OCI-LY1 (cell line): ENCODE results near the gene MBOAT2.

ENCODE experiments used
- H2AFZ ChIP-seq: fragments of 200-600 bp; sonication (generic), shearing (Covaris generic); 2 replicates; pipeline ENCODE4 v1.6.0; 2014; ENCODE audit warnings: antibody characterized with exemption, mild to moderate bottlenecking, low read length
- H3F3A ChIP-seq: fragments of 200-600 bp; sonication (generic), shearing (Covaris generic); 2 replicates; pipeline ENCODE4 v1.6.0; 2014; ENCODE audit warnings: mild to moderate bottlenecking, antibody characterized with exemption, low read length, moderate library complexity; ENCODE audit not compliant: insufficient read depth
- H3K27ac ChIP-seq: fragments of 200-600 bp; sonication (generic); 2 replicates; pipeline ENCODE4 v1.5.1; 2014; ENCODE audit warnings: low read length, mixed run types, mild to moderate bottlenecking, low read depth; ENCODE audit not compliant: poor library complexity, severe bottlenecking
- H3K27me3 ChIP-seq: fragments of 200-600 bp; sonication (generic); 2 replicates; pipeline ENCODE4 v1.6.0; 2014; ENCODE audit warnings: antibody characterized with exemption, mild to moderate bottlenecking, low read length, moderate library complexity; ENCODE audit not compliant: insufficient read depth
- H3K36me3 ChIP-seq: fragments of 200-600 bp; sonication (generic); 2 replicates; pipeline ENCODE4 v1.6.1; 2014; ENCODE audit warnings: mild to moderate bottlenecking, antibody characterized with exemption, low read length, moderate library complexity, mixed read lengths; ENCODE audit not compliant: insufficient read depth
- H3K4me1 ChIP-seq: fragments of 200-600 bp; sonication (generic); 2 replicates; pipeline ENCODE4 v1.5.1; 2014; ENCODE audit warnings: mild to moderate bottlenecking, low read length, moderate library complexity; ENCODE audit not compliant: insufficient read depth, severe bottlenecking
- H3K4me2 ChIP-seq: fragments of 200-600 bp; sonication (generic), shearing (Covaris generic); 2 replicates; pipeline ENCODE4 v1.6.1; 2014; ENCODE audit warnings: low read length
- H3K4me3 ChIP-seq: fragments of 200-600 bp; sonication (generic); 2 replicates; pipeline ENCODE4 v1.5.1; 2014; ENCODE audit warnings: low read length, low read depth, mild to moderate bottlenecking, mixed read lengths; ENCODE audit not compliant: poor library complexity, severe bottlenecking
- H3K79me2 ChIP-seq: fragments of 200-600 bp; shearing (Covaris generic); 2 replicates; pipeline ENCODE4 v1.6.1; 2016; ENCODE audit warnings: mixed run types, low read length, mixed read lengths; ENCODE audit not compliant: insufficient read depth
- H3K9ac ChIP-seq: fragments of 200-600 bp; sonication (generic), shearing (Covaris generic); 2 replicates; pipeline ENCODE4 v1.6.1; 2014; ENCODE audit warnings: mild to moderate bottlenecking, low read length, mixed read lengths
- H3K9me2 ChIP-seq: fragments of 200-600 bp; sonication (generic), shearing (Covaris generic); 2 replicates; pipeline ENCODE4 v1.6.1; 2014; ENCODE audit warnings: low read depth, mild to moderate bottlenecking, low read length, mixed read lengths
- H3K9me3 ChIP-seq: fragments of 200-600 bp; shearing (Covaris generic); 2 replicates; pipeline ENCODE4 v1.6.1; 2014; ENCODE audit warnings: low read length, mixed read lengths
- H4K20me1 ChIP-seq: fragments of 200-600 bp; sonication (generic), shearing (Covaris generic); 2 replicates; pipeline ENCODE4 v1.6.0; 2016; ENCODE audit warnings: mild to moderate bottlenecking, low read length; ENCODE audit not compliant: insufficient read depth
- EZH2 ChIP-seq: fragments of 200-600 bp; sonication (generic), shearing (Covaris generic); IDR thresholded peaks from 2 replicates; pipeline ENCODE4 v1.8.0; 2017; ENCODE audit warnings: borderline replicate concordance, mixed run types, mild to moderate bottlenecking, antibody characterized with exemption, low read length, moderate library complexity, mixed read lengths
- TF ChIP-seq, protein P1 (sequence below): fragments of 200-600 bp; sonication (generic), shearing (Covaris generic); IDR thresholded peaks from 2 replicates; pipeline ENCODE4 v1.5.1; 2017; ENCODE audit warnings: mild to moderate bottlenecking, antibody characterized with exemption, low read length, moderate library complexity, mixed read lengths

The MBOAT2 gene

DNA sequence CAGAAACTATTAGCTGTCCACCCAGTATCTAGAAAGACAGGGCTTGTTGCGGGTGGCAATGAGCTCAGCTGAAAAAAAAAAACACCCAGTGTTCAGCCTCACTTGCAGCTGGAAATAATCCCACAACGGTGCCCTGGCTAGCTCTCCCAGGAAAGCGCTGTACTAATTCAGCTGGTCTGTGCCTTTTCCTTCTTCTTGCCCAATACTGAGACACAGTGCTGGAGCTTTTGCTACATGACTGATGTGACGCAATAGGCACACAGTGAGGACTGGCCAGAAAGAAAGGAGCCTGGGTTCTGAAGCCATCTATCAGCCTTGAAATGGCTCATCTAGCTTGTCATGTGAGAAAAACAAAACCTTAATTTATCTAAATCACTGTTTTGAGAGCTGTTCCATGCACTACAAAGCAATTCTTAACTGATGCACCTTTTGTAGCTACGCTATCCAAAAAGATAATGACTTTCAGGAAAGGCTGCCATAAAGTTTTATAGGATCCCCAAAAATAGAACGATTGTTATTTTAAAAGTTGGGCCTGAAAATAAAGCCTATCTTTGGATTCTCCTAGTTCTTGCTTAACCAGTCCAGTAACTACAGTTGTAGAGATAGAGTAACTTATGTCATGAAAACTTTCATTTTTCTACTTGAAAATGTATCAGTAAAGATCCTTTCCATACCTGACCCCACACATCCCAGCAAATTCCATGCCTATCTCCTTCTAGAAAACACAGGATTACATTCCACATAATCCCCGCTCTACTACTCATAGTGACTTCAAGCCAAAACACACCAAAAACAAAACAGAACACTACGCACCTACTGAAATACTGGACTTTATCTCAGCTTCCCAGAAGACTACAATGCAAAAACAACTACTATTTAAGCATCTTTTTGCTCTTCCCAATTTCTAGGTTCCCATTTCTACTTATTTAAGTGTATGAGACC is 181.9 kb downstream of the MBOAT2 start:
- H4K20me1 ChIP-seq = no peaks in the 10 kb centered on the region
- no peak overlapping the region for H2AFZ ChIP-seq
- H3K27me3 ChIP-seq = no peaks in the 10 kb centered on the region
- no peaks in the 10 kb centered on the region for H3K9me3 ChIP-seq
- no peak overlapping the region for H3K9ac ChIP-seq
- no peak overlapping the region for H3K4me3 ChIP-seq
- H3K36me3 ChIP-seq = peaks cover 42% of the 10 kb centered on the region
- H3K4me2 ChIP-seq = no peak overlapping the region
- H3K4me1 ChIP-seq = no peaks in the 10 kb centered on the region
- no peaks in the 10 kb centered on the region for H3K79me2 ChIP-seq
- H3F3A ChIP-seq = no peaks in the 10 kb centered on the region
- no peak overlapping the region for H3K27ac ChIP-seq
- no peak for TF ChIP-seq EZH2
- TF ChIP-seq, protein P1, sequence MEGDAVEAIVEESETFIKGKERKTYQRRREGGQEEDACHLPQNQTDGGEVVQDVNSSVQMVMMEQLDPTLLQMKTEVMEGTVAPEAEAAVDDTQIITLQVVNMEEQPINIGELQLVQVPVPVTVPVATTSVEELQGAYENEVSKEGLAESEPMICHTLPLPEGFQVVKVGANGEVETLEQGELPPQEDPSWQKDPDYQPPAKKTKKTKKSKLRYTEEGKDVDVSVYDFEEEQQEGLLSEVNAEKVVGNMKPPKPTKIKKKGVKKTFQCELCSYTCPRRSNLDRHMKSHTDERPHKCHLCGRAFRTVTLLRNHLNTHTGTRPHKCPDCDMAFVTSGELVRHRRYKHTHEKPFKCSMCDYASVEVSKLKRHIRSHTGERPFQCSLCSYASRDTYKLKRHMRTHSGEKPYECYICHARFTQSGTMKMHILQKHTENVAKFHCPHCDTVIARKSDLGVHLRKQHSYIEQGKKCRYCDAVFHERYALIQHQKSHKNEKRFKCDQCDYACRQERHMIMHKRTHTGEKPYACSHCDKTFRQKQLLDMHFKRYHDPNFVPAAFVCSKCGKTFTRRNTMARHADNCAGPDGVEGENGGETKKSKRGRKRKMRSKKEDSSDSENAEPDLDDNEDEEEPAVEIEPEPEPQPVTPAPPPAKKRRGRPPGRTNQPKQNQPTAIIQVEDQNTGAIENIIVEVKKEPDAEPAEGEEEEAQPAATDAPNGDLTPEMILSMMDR = no peak
- H3K9me2 ChIP-seq = no peaks in the 10 kb centered on the region

DNA sequence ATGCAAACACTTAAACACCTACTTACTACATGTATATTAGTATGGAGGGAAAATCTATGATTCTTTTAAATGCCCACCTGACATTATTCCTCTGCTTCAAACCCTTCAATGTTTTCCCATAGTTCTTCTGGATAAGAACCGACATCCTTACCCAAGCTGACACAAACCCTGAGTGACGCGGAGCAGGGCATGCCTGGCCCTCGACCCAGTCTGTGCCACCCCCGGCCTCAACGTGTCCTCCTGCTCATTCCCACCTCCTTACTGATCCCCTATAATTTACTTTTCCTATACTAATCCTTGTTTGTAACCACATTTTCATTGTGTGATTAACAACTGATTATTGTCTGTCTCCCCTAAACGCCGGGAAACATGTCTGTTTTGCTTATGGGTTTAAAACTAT is 183.5 kb downstream of the MBOAT2 start:
- H3K36me3 ChIP-seq = peaks cover 41% of the 10 kb centered on the region
- H3K79me2 ChIP-seq = no peaks in the 10 kb centered on the region
- no peak overlapping the region for H3K27ac ChIP-seq
- no peaks in the 10 kb centered on the region for H3K4me1 ChIP-seq
- no peaks in the 10 kb centered on the region for H3K27me3 ChIP-seq
- no peaks in the 10 kb centered on the region for H3K9me3 ChIP-seq
- no peak overlapping the region for H3K4me3 ChIP-seq
- H4K20me1 ChIP-seq = no peaks in the 10 kb centered on the region
- no peaks in the 10 kb centered on the region for H3F3A ChIP-seq
- no peak overlapping the region for H2AFZ ChIP-seq
- H3K4me2 ChIP-seq = no peak overlapping the region
- no peak overlapping the region for H3K9ac ChIP-seq
- no peak for TF ChIP-seq EZH2
- TF ChIP-seq, protein P1 = no peak
- H3K9me2 ChIP-seq = no peaks in the 10 kb centered on the region

DNA sequence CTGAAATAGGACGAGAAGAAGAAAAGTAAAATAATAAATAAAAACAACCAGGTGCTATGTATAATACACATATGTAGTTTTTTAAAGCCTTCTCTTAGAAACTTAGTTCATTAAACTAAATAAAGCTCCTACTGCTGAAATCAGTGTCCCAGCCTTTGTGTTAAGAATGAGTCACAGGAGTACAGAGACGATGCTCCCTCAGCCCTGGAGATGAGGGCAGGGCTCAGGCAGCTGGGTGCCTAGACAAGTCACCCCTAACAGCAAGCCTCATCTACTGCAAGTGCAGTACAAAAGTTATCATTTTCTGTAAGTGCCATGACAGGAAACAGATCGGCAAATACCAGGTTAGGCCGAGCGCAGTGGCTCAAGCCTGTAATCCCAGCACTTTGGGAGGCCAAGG is 184.3 kb downstream of the MBOAT2 start:
- H3K36me3 ChIP-seq = peaks cover 41% of the 10 kb centered on the region; the same call in 1 of the 2 replicates
- no peak overlapping the region for H3K4me2 ChIP-seq
- H3K9me3 ChIP-seq = no peaks in the 10 kb centered on the region
- TF ChIP-seq EZH2 = no peak
- TF ChIP-seq, protein P1 = no peak
- H3K27me3 ChIP-seq = no peaks in the 10 kb centered on the region
- H3F3A ChIP-seq = no peaks in the 10 kb centered on the region
- no peaks in the 10 kb centered on the region for H3K79me2 ChIP-seq
- H3K4me3 ChIP-seq = no peak overlapping the region
- no peak overlapping the region for H3K27ac ChIP-seq
- H3K9ac ChIP-seq = no peak overlapping the region
- H3K9me2 ChIP-seq = no peaks in the 10 kb centered on the region
- H3K4me1 ChIP-seq = no peaks in the 10 kb centered on the region
- no peaks in the 10 kb centered on the region for H4K20me1 ChIP-seq
- H2AFZ ChIP-seq = no peak overlapping the region
